Astrocyte (in vitro differentiated cells and primary cell): ENCODE measurements around the gene HCN1. TPM values are rescaled to one million over a fixed set of nuclear protein-coding genes. Genes with fewer than 3 reads are reported as not detected.

Experiments
- DNase-seq: peaks from one replicate; pipeline ENCODE4 v3.0.0-alpha.2; 2010; ENCODE audit warnings: low read depth
- FAIRE-seq: peaks from 2 replicates; lab custom pipeline; 2011; peaks lifted over from hg19 to GRCh38; lab: Jason Lieb, UNC
- H2AFZ ChIP-seq: 2 replicates; pipeline ENCODE4 v1.6.0; 2012; ENCODE audit warnings: low read depth, low read length, inconsistent platforms
- H3K27ac ChIP-seq: 2 replicates; pipeline ENCODE4 v1.5.1; 2011; ENCODE audit warnings: low read depth, low read length, inconsistent platforms
- H3K27me3 ChIP-seq: 2 replicates; pipeline ENCODE4 v1.6.0; 2011; ENCODE audit warnings: low read length, inconsistent platforms; ENCODE audit not compliant: insufficient read depth
- H3K36me3 ChIP-seq: 2 replicates; pipeline ENCODE4 v1.5.1; 2011; ENCODE audit warnings: low read length, inconsistent platforms; ENCODE audit not compliant: insufficient read depth
- H3K4me1 ChIP-seq: 2 replicates; pipeline ENCODE4 v1.5.1; 2011; ENCODE audit warnings: low read length, inconsistent platforms; ENCODE audit not compliant: insufficient read depth
- H3K4me2 ChIP-seq: 2 replicates; pipeline ENCODE4 v1.6.0; 2012; ENCODE audit warnings: low read length, inconsistent platforms
- H3K4me3 ChIP-seq: 2 replicates; pipeline ENCODE4 v1.5.1; 2011; ENCODE audit warnings: low read depth, mild to moderate bottlenecking, low read length, inconsistent platforms; ENCODE audit not compliant: insufficient read depth
- H3K79me2 ChIP-seq: 2 replicates; pipeline ENCODE4 v1.6.0; 2012; ENCODE audit warnings: mild to moderate bottlenecking, low read length, inconsistent platforms; ENCODE audit not compliant: insufficient read depth
- H3K9ac ChIP-seq: 2 replicates; pipeline ENCODE4 v1.6.0; 2012; ENCODE audit warnings: mild to moderate bottlenecking, low read length, inconsistent platforms
- H3K9me3 ChIP-seq: 2 replicates; pipeline ENCODE4 v1.5.1; 2012; ENCODE audit warnings: low read depth, mild to moderate bottlenecking, low read length, inconsistent platforms; ENCODE audit not compliant: insufficient read depth
- H4K20me1 ChIP-seq: 2 replicates; pipeline ENCODE4 v1.6.0; 2012; ENCODE audit warnings: low read length, inconsistent platforms; ENCODE audit not compliant: insufficient read depth
- H3K27ac Mint-ChIP-seq: one replicate; pipeline ENCODE4 v1.8.0; 2021; ENCODE audit warnings: mild to moderate bottlenecking, mixed read lengths; ENCODE audit not compliant: unreplicated experiment
- H3K27me3 Mint-ChIP-seq: one replicate; pipeline ENCODE4 v1.8.0; 2021; ENCODE audit warnings: low read depth, mixed read lengths; ENCODE audit not compliant: unreplicated experiment
- H3K36me3 Mint-ChIP-seq: one replicate; pipeline ENCODE4 v1.8.0; 2021; ENCODE audit warnings: low read depth, mixed read lengths; ENCODE audit not compliant: unreplicated experiment
- H3K4me1 Mint-ChIP-seq: one replicate; pipeline ENCODE4 v1.8.0; 2021; ENCODE audit warnings: low read depth, mixed read lengths; ENCODE audit not compliant: unreplicated experiment
- H3K4me3 Mint-ChIP-seq: one replicate; pipeline ENCODE4 v1.8.0; 2021; ENCODE audit warnings: mild to moderate bottlenecking, moderate library complexity, mixed read lengths; ENCODE audit not compliant: unreplicated experiment
- H3K9me3 Mint-ChIP-seq: one replicate; pipeline ENCODE4 v1.8.0; 2021; ENCODE audit warnings: mild to moderate bottlenecking, mixed read lengths; ENCODE audit not compliant: unreplicated experiment
- EZH2 ChIP-seq: IDR thresholded peaks from 2 replicates; pipeline ENCODE4 v1.6.1; 2012; ENCODE audit warnings: mild to moderate bottlenecking, low read length, inconsistent platforms; ENCODE audit not compliant: insufficient read depth
- total RNA-seq: library from RNA; stranded (reverse); gene quantifications from 2 replicates; pipeline ENCODE4 v1.2.1, GENCODE V29; 2021
- TF ChIP-seq, protein P1 (sequence below): IDR thresholded peaks from 2 replicates; pipeline ENCODE4 v1.5.1; 2011; ENCODE audit warnings: low read depth, mild to moderate bottlenecking, inconsistent platforms, low read length, moderate library complexity; ENCODE audit not compliant: insufficient read depth

The HCN1 gene
- total RNA-seq, 1 donor from 2014 or later, result 0.11 TPM

DNA sequence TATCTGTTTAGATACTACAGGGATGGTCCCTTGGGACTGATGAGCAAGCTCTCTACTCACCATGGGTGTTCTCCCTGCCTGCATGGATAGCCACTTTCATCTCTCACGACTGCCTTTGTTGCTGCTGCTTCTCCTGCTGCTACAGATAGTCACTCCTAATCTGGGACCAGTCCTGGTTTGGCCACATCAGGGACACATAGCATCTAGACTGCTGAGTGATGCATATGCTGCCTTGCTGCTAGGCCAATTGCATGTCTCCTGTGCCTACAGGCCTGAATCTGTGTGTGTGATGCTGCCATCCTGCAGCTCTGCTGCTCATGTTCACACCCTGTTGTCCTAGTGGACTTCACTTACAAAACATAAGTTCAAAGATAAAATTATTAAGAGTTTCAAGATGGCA, 297.1 kb downstream of the HCN1 start:
- Histone ChIP-seq H3K36me3 (no peaks in the 10 kb centered on the region), H3K79me2 (no peaks in the 10 kb centered on the region), H2AFZ (no peak overlapping the region), H3K4me1 (no peaks in the 10 kb centered on the region), H3K27me3 (no peaks in the 10 kb centered on the region), H3K9me3 (no peaks in the 10 kb centered on the region), H3K9ac (no peak overlapping the region), H3K4me2 (no peak overlapping the region), H3K4me3 (no peak overlapping the region), H4K20me1 (no peaks in the 10 kb centered on the region), H3K27ac (no peak overlapping the region)
- DNase-seq (no peak), FAIRE-seq (no peak)
- H3K4me1 Mint-ChIP-seq, result no peaks in the 10 kb centered on the region
- TF ChIP-seq EZH2, result no peak
- TF ChIP-seq, protein P1, sequence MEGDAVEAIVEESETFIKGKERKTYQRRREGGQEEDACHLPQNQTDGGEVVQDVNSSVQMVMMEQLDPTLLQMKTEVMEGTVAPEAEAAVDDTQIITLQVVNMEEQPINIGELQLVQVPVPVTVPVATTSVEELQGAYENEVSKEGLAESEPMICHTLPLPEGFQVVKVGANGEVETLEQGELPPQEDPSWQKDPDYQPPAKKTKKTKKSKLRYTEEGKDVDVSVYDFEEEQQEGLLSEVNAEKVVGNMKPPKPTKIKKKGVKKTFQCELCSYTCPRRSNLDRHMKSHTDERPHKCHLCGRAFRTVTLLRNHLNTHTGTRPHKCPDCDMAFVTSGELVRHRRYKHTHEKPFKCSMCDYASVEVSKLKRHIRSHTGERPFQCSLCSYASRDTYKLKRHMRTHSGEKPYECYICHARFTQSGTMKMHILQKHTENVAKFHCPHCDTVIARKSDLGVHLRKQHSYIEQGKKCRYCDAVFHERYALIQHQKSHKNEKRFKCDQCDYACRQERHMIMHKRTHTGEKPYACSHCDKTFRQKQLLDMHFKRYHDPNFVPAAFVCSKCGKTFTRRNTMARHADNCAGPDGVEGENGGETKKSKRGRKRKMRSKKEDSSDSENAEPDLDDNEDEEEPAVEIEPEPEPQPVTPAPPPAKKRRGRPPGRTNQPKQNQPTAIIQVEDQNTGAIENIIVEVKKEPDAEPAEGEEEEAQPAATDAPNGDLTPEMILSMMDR, result no peak
- H3K27me3 Mint-ChIP-seq, result no peaks in the 10 kb centered on the region
- no peak overlapping the region for H3K4me3 Mint-ChIP-seq
- no peaks in the 10 kb centered on the region for H3K9me3 Mint-ChIP-seq
- no peak overlapping the region for H3K27ac Mint-ChIP-seq
- H3K36me3 Mint-ChIP-seq, result no peaks in the 10 kb centered on the region

DNA sequence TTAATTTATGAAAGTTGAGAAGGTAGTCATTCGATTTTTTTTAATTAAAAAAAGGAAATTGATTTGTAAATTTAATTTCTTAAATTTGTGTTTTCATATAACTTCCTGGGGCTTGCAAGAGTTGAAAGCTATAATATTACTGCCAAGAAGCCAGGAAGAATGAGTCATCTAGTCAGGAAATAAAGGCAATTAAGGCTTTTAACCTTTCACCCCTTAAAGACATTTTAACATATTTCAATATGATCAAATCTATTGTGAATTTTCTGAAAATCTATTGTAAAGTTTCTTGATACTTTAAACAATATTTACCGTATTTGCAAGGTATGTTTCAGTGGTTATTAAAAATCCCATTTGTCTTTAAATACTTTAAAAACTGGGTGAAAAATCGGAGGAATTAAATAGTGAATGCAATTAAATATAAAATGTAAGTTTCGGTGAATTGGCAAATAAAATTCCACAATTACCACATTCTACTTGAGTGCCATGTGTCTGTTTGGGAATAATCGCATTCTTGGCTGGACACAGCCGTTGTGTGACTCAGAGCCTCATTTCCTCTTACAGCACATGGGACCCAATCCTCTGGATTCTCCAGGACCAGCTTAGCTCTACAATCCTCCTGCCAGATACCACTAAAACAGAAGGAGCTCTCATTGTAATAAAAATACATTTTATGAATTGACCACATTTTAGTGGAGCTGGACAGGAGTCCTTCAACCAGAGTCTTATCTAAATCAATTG, 310.7 kb downstream of the HCN1 start:
- peak overlapping the region; percentile 37 for H3K4me2 ChIP-seq

More for the DNA sequence above, 310.7 kb downstream of the HCN1 start:
- TF ChIP-seq, protein P1, result no peak
- TF ChIP-seq EZH2, result no peak
- Histone ChIP-seq H3K4me1 (peaks cover 6% of the 10 kb centered on the region), H3K36me3 (no peaks in the 10 kb centered on the region), H3K27ac (peak overlapping the region; percentile 1), H4K20me1 (no peaks in the 10 kb centered on the region), H3K79me2 (no peaks in the 10 kb centered on the region), H2AFZ (no peak overlapping the region), H3K9me3 (no peaks in the 10 kb centered on the region), H3K4me3 (no peak overlapping the region), H3K9ac (no peak overlapping the region), H3K27me3 (no peaks in the 10 kb centered on the region)
- Mint-ChIP-seq H3K36me3 (no peaks in the 10 kb centered on the region), H3K9me3 (no peaks in the 10 kb centered on the region), H3K27me3 (no peaks in the 10 kb centered on the region), H3K4me1 (peaks cover 14% of the 10 kb centered on the region), H3K4me3 (no peak overlapping the region), H3K27ac (peak overlapping the region; percentile 60)
- DNase-seq, result peak; percentile 80
- no peak for FAIRE-seq
